H1 (cell line): ENCODE results near the gene KRTAP5-1. TPM values are rescaled to one million over a fixed set of nuclear protein-coding genes. Genes with fewer than 3 reads are reported as not detected.

Experiments used
- CTCF ChIA-PET: fragments of 300-600 bp; sonication (Branson Sonifier 250); formaldehyde crosslinking; loops from one replicate; lab custom pipeline; 2021; ENCODE audit not compliant: partially characterized antibody; lab: Charles Lee
- POLR2A ChIA-PET: fragments of 300-600 bp; sonication (Branson Sonifier 250); formaldehyde crosslinking; loops from one replicate; lab custom pipeline; 2021; ENCODE audit warnings: inconsistent platforms; ENCODE audit not compliant: partially characterized antibody; lab: Charles Lee
- DNase-seq, 2 experiments: peaks; one replicate each; pipeline versions ENCODE4 v3.0.0 to v3.0.0-alpha.2; 2010 to 2022; ENCODE audit warnings: low spot score in 2 of 2, low read depth in 1 of 2, mixed read lengths in 1 of 2
- FAIRE-seq: peaks from 2 replicates; lab custom pipeline; 2011; peaks lifted over from hg19 to GRCh38; lab: Jason Lieb, UNC
- H2AFZ ChIP-seq: 2 replicates; pipeline ENCODE4 v1.8.1; 2012; ENCODE audit warnings: low read length, inconsistent platforms
- H2AK5ac ChIP-seq: 2 replicates; pipeline ENCODE4 v1.6.1; 2013; ENCODE audit warnings: low read depth, low read length
- H2BK120ac ChIP-seq: replicated peaks from 2 replicates; pipeline ENCODE3; 2013; ENCODE audit warnings: low read depth, low read length, inconsistent platforms
- H2BK12ac ChIP-seq: 2 replicates; pipeline ENCODE4 v1.6.1; 2013; ENCODE audit warnings: low read depth, low read length
- H2BK15ac ChIP-seq: 2 replicates; pipeline ENCODE4 v1.6.1; 2013; ENCODE audit warnings: low read length
- H2BK20ac ChIP-seq: 2 replicates; pipeline ENCODE4 v1.6.1; 2013; ENCODE audit warnings: low read length
- H2BK5ac ChIP-seq: 2 replicates; pipeline ENCODE4 v1.6.1; 2013; ENCODE audit warnings: low read depth, low read length
- H3K14ac ChIP-seq: 2 replicates; pipeline ENCODE4 v1.6.1; 2013; ENCODE audit warnings: inconsistent platforms; ENCODE audit not compliant: insufficient read length
- H3K18ac ChIP-seq: 2 replicates; pipeline ENCODE4 v1.6.1; 2013; ENCODE audit warnings: low read length; ENCODE audit errors: extremely low read depth
- H3K23ac ChIP-seq: 2 replicates; pipeline ENCODE4 v1.6.1; 2013; ENCODE audit warnings: inconsistent platforms; ENCODE audit not compliant: insufficient read length
- H3K23me2 ChIP-seq: 2 replicates; pipeline ENCODE4 v1.6.1; 2013; ENCODE audit warnings: low read depth, low read length
- H3K27ac ChIP-seq: 2 replicates; pipeline ENCODE4 v1.6.1; 2011; ENCODE audit warnings: low read depth, low read length, inconsistent platforms
- H3K27me3 ChIP-seq, 4 experiments: replicated peaks in 1 of 4; 1 replicate in 1 of 4; 2 replicates in 3 of 4; pipeline versions ENCODE4 v1.6.1 to v1.8.1; 2011 to 2013; ENCODE audit warnings: low read length in 3 of 4, mild to moderate bottlenecking in 3 of 4, inconsistent platforms in 2 of 4, mixed read lengths in 2 of 4, moderate library complexity in 1 of 4; ENCODE audit not compliant: control insufficient read depth in 3 of 4, insufficient read depth in 3 of 4; ENCODE audit errors: extremely low read depth in 1 of 4
- H3K36me3 ChIP-seq, 4 experiments: 2 replicates each; pipeline versions ENCODE4 v1.6.1 to v1.8.1; 2011 to 2013; ENCODE audit warnings: mild to moderate bottlenecking in 4 of 4, low read length in 3 of 4, moderate library complexity in 2 of 4, control low read depth in 1 of 4, inconsistent platforms in 1 of 4; ENCODE audit not compliant: insufficient read depth in 4 of 4, control insufficient read depth in 2 of 4
- H3K4ac ChIP-seq: replicated peaks from 2 replicates; pipeline ENCODE3; 2013; ENCODE audit warnings: low read length, low read depth, mixed read lengths, inconsistent platforms; ENCODE audit not compliant: insufficient read length
- H3K4me1 ChIP-seq, 4 experiments: replicated peaks in 1 of 4; 1 replicate in 1 of 4; 2 replicates in 3 of 4; pipeline versions ENCODE4 v1.6.1 to v1.8.1; 2011 to 2013; ENCODE audit warnings: low read length in 3 of 4, inconsistent platforms in 2 of 4, mixed read lengths in 1 of 4; ENCODE audit not compliant: insufficient read depth in 4 of 4, control insufficient read depth in 3 of 4
- H3K4me2 ChIP-seq, 2 experiments: 2 replicates each; pipeline versions ENCODE4 v1.6.1 to v1.8.1; 2011 to 2013; ENCODE audit warnings: low read depth in 2 of 2, low read length in 2 of 2, control low read depth in 1 of 2, inconsistent platforms in 1 of 2, mild to moderate bottlenecking in 1 of 2; ENCODE audit not compliant: insufficient read depth in 1 of 2
- H3K4me3 ChIP-seq, 4 experiments: fragments of 200-600, 300-600 bp in 1 of 4; sonication (generic), shearing (Covaris generic), sonication (Bioruptor Twin) in 1 of 4; 2 replicates each; pipeline versions ENCODE4 v1.5.1 to v1.8.1; 2011 to 2016; ENCODE audit warnings: low read length in 4 of 4, low read depth in 3 of 4, control low read depth in 2 of 4, inconsistent platforms in 2 of 4, mild to moderate bottlenecking in 2 of 4, mixed read lengths in 1 of 4, moderate library complexity in 1 of 4; ENCODE audit not compliant: insufficient read depth in 2 of 4; ENCODE audit errors: extremely low read depth in 1 of 4
- H3K56ac ChIP-seq: replicated peaks from 2 replicates; pipeline ENCODE3; 2013; ENCODE audit warnings: low read depth, mild to moderate bottlenecking, mixed read lengths, low read length, inconsistent platforms; ENCODE audit not compliant: insufficient read length
- H3K79me1 ChIP-seq: 2 replicates; pipeline ENCODE4 v1.6.1; 2013; ENCODE audit warnings: low read depth, low read length, control low read depth
- H3K79me2 ChIP-seq, 2 experiments: 2 replicates each; pipeline versions ENCODE4 v1.6.1 to v1.8.1; 2012 to 2013; ENCODE audit warnings: low read length in 2 of 2, mild to moderate bottlenecking in 2 of 2, inconsistent platforms in 1 of 2; ENCODE audit not compliant: insufficient read depth in 2 of 2, control insufficient read depth in 1 of 2
- H3K9ac ChIP-seq, 4 experiments: replicated peaks in 1 of 4; 1 replicate in 1 of 4; 2 replicates in 3 of 4; pipeline versions ENCODE4 v1.6.1 to v1.8.1; 2011 to 2013; ENCODE audit warnings: low read depth in 3 of 4, low read length in 3 of 4, control low read depth in 2 of 4, mild to moderate bottlenecking in 2 of 4, moderate library complexity in 2 of 4, inconsistent platforms in 1 of 4; ENCODE audit errors: extremely low read depth in 1 of 4
- H3K9me3 ChIP-seq, 2 experiments: 2 replicates each; pipeline versions ENCODE4 v1.6.1 to v1.8.1; 2012 to 2013; ENCODE audit warnings: mild to moderate bottlenecking in 2 of 2, moderate library complexity in 2 of 2, control low read depth in 1 of 2, inconsistent platforms in 1 of 2, low read depth in 1 of 2, low read length in 1 of 2, mixed read lengths in 1 of 2; ENCODE audit not compliant: insufficient read depth in 2 of 2
- H4K20me1 ChIP-seq, 2 experiments: replicated peaks in 1 of 2; 2 replicates each; pipeline versions ENCODE3 to v1.8.1; 2011 to 2013; ENCODE audit warnings: inconsistent platforms in 2 of 2, low read length in 2 of 2, mild to moderate bottlenecking in 1 of 2; ENCODE audit not compliant: insufficient read depth in 2 of 2, control insufficient read depth in 1 of 2
- H4K5ac ChIP-seq: 2 replicates; pipeline ENCODE4 v1.6.1; 2013; ENCODE audit warnings: low read length, low read depth, mixed read lengths, inconsistent platforms; ENCODE audit not compliant: insufficient read length
- H4K8ac ChIP-seq: 2 replicates; pipeline ENCODE4 v1.8.0; 2013; ENCODE audit warnings: mild to moderate bottlenecking, moderate library complexity, low read length, inconsistent platforms; ENCODE audit not compliant: insufficient read depth; ENCODE audit errors: extremely low read depth
- H4K91ac ChIP-seq: replicated peaks from 2 replicates; pipeline ENCODE3; 2013; ENCODE audit warnings: low read length, mixed read lengths, inconsistent platforms; ENCODE audit not compliant: insufficient read length
- CHD1 ChIP-seq: IDR thresholded peaks from 2 replicates; pipeline ENCODE4 v1.6.1; 2012; ENCODE audit warnings: low read depth, low read length, improper control_type of control experiment
- EZH2 ChIP-seq: fragments of 200-600 bp; sonication (generic); IDR thresholded peaks from 2 replicates; pipeline ENCODE4 v1.7.1; 2012; ENCODE audit warnings: low read depth, mild to moderate bottlenecking, moderate library complexity, low read length, inconsistent platforms; ENCODE audit not compliant: severe bottlenecking
- KDM1A ChIP-seq: fragments of 200-600, 300-600 bp; sonication (generic); IDR thresholded peaks from 2 replicates; pipeline ENCODE4 v1.7.1; 2016; ENCODE audit warnings: mild to moderate bottlenecking, low read length, borderline replicate concordance
- KDM4A ChIP-seq: IDR thresholded peaks from one replicate; pipeline ENCODE4 v1.7.1; 2012; ENCODE audit warnings: low read depth, mild to moderate bottlenecking, moderate library complexity, low read length, inconsistent platforms; ENCODE audit not compliant: severe bottlenecking
- MAFK ChIP-seq: IDR thresholded peaks from 2 replicates; pipeline ENCODE4 v1.6.1; 2012; ENCODE audit warnings: low read depth, mild to moderate bottlenecking, improper control_type of control experiment, low read length
- NRF1 ChIP-seq: IDR thresholded peaks from 2 replicates; pipeline ENCODE4 v1.6.1; 2011; ENCODE audit warnings: mild to moderate bottlenecking, low read depth, low read length, improper control_type of control experiment
- POLR2A ChIP-seq, 2 experiments: IDR thresholded peaks; 1 replicate in 1 of 2; 2 replicates in 1 of 2; pipeline ENCODE4 v1.6.1; 2011; ENCODE audit warnings: low read depth in 2 of 2, low read length in 2 of 2, mild to moderate bottlenecking in 2 of 2; ENCODE audit errors: control extremely low read depth in 1 of 2
- POLR2AphosphoS5 ChIP-seq: IDR thresholded peaks from 2 replicates; pipeline ENCODE4 v1.6.1; 2011; ENCODE audit warnings: low read depth, low read length
- RFX5 ChIP-seq: IDR thresholded peaks from 2 replicates; pipeline ENCODE4 v1.6.1; 2011; ENCODE audit warnings: low read depth, low read length, improper control_type of control experiment, borderline replicate concordance
- SIX5 ChIP-seq: IDR thresholded peaks from 2 replicates; pipeline ENCODE4 v1.6.1; 2011; ENCODE audit warnings: mild to moderate bottlenecking, low read depth, low read length
- SP4 ChIP-seq: IDR thresholded peaks from 2 replicates; pipeline ENCODE4 v1.6.1; 2012; ENCODE audit warnings: low read length, inconsistent platforms
- TCF12 ChIP-seq: IDR thresholded peaks from 2 replicates; pipeline ENCODE4 v1.6.1; 2011; ENCODE audit warnings: low read depth, mild to moderate bottlenecking, low read length
- YY1 ChIP-seq: IDR thresholded peaks from 2 replicates; pipeline ENCODE4 v1.6.1; 2011; ENCODE audit warnings: low read depth, mild to moderate bottlenecking, low read length
- WGBS, 2 experiments: shearing (Covaris generic) in 1 of 2; methylation state at CpG; one replicate each; pipeline versions ENCODE4 v1.1.6 to v1.1.7; 2013 to 2015; ENCODE audit warnings: low lambda C conversion rate in 2 of 2, mixed read lengths in 2 of 2, inconsistent platforms in 1 of 2, low coverage in 1 of 2, missing lambda C conversion rate in 1 of 2; ENCODE audit not compliant: insufficient replicate concordance in 2 of 2, insufficient coverage in 1 of 2, insufficient read length in 1 of 2; ENCODE audit errors: extremely low coverage in 1 of 2, missing lambda C conversion rate in 1 of 2; 5-methylcytosine and 5-hydroxymethylcytosine counted together
- polyA plus RNA-seq, 7 experiments: library from polyadenylated mRNA; depleted of rRNA in 3 of 7; stranded (reverse) in 5 of 7; unstranded in 2 of 7; fragments of >200 nt in 5 of 7; fragments of 200-250 nt in 2 of 7; gene quantifications; 1 replicate in 5 of 7; 2 replicates in 1 of 7; 4 replicates in 1 of 7; pipeline versions ENCODE4 v1.2.1 to v1.2.3, GENCODE V29; 2011 to 2013; ENCODE audit warnings: missing spikeins in 2 of 7, mixed read lengths in 2 of 7
- total RNA-seq: library from RNA; stranded (reverse); fragmentation: NEBNext Ultra II Directional; extraction: Animal tissue kit (Norgen Biotek cat#: 25700); gene quantifications from 2 replicates; pipeline ENCODE4 v1.2.1, GENCODE V29; 2021
- TF ChIP-seq, protein P1 (sequence below): IDR thresholded peaks from 2 replicates; pipeline ENCODE4 v1.6.1; 2012; ENCODE audit warnings: inconsistent platforms

Gene KRTAP5-1
- total and polyA plus RNA-seq, 2 of the 8 experiments (the other 6 are each of a cell fraction or from before 2014, with no cell fraction given), result not detected

GRCh38 chr11:1562469-1563148, 22.5 kb downstream of the KRTAP5-1 start:
- no peak for FAIRE-seq
- H3K4me2 ChIP-seq, result no peak overlapping the region
- H3K56ac ChIP-seq, result no peak overlapping the region
- H3K23me2 ChIP-seq, result no peaks in the 10 kb centered on the region
- no peak overlapping the region for H2BK20ac ChIP-seq
- H3K27me3 ChIP-seq, result peaks cover 3 to 21% (median 14%) of the 10 kb centered on the region in 4 experiments
- no peak overlapping the region for H3K14ac ChIP-seq
- H2BK120ac ChIP-seq, result no peak overlapping the region
- no peak for DNase-seq
- H4K20me1 ChIP-seq, result peaks cover 0 to 20% of the 10 kb centered on the region in 2 experiments
- H4K8ac ChIP-seq, result no peak overlapping the region; the same call in 1 of the 2 replicates
- CTCF ChIA-PET, result interaction anchor here (0.9 to 9.1 kb wide), 4 partner anchors 7 to 17 kb away, joined by 4 to 100 read pairs (median 51); no protein-coding TSS in a partner anchor
- H3K18ac ChIP-seq, result no peak overlapping the region
- no peaks in the 10 kb centered on the region for H3K79me1 ChIP-seq
- H3K27ac ChIP-seq, result no peak overlapping the region
- WGBS, 2 experiments, result 85% methylated on average over 14 of the region's 14 CpGs; no CpG with 5 or more reads in 1 of the 2 experiments
- H2BK5ac ChIP-seq, result no peak overlapping the region
- H3K4me1 ChIP-seq, result peaks cover 8 to 46% (median 35%) of the 10 kb centered on the region in 4 experiments
- no peaks in the 10 kb centered on the region for H3K36me3 ChIP-seq
- H2BK15ac ChIP-seq, result peak overlapping the region; percentile 48; the same call in 1 of the 2 replicates
- no peak overlapping the region for H3K9ac ChIP-seq
- H4K91ac ChIP-seq, result no peak overlapping the region
- POLR2A ChIA-PET, result interaction anchor here (1.6 to 2.7 kb wide), 2 partner anchors 9 to 13 kb away, joined by 3 to 12 read pairs; no protein-coding TSS in a partner anchor
- peak overlapping the region; percentile 90; the same call in 1 of the 2 replicates for H2AK5ac ChIP-seq
- H2BK12ac ChIP-seq, result no peak overlapping the region
- H3K79me2 ChIP-seq, result no peaks in the 10 kb centered on the region
- no peak overlapping the region for H3K4me3 ChIP-seq
- no peak overlapping the region for H3K23ac ChIP-seq
- no peak overlapping the region for H3K4ac ChIP-seq
- H3K9me3 ChIP-seq, result no peaks in the 10 kb centered on the region
- H2AFZ ChIP-seq, result no peak overlapping the region
- no peak overlapping the region for H4K5ac ChIP-seq
- TF ChIP-seq EZH2, result no peak
- TF ChIP-seq YY1, result no peak
- no peak for TF ChIP-seq KDM4A
- no peak for TF ChIP-seq POLR2A (IDR thresholded peaks at IDR 0.05; ENCODE audit: control extremely low read depth in 1 of 2, low read depth in 2 of 2, low read length in 2 of 2)
- no peak for TF ChIP-seq SP4
- no peak for TF ChIP-seq MAFK
- TF ChIP-seq POLR2AphosphoS5, result no peak
- no peak for TF ChIP-seq SIX5
- no peak for TF ChIP-seq TCF12
- TF ChIP-seq KDM1A, result no peak
- TF ChIP-seq, protein P1, sequence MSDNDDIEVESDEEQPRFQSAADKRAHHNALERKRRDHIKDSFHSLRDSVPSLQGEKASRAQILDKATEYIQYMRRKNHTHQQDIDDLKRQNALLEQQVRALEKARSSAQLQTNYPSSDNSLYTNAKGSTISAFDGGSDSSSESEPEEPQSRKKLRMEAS, result no peak
- no peak for TF ChIP-seq CHD1
- TF ChIP-seq RFX5, result no peak
- TF ChIP-seq NRF1, result no peak
